ENCODE data around the gene KLHL24.
"Not testable (repeated sequence)": the region's sequence is repeated elsewhere in the genome, so short reads cannot be mapped to it uniquely, and the experiment has no call there.

- TF ChIP-seq CTCF (conservative IDR thresholded peaks at IDR 0.05); EZH2 (IDR thresholded peaks at IDR 0.05; ENCODE audit: low read depth): not testable (repeated sequence)
Measured at GRCh38 chr3:183703892-183704291, 68.5 kb downstream of the KLHL24 start.
